Calu3 (cell line): ENCODE results near the gene RAB5IF. TPM values are rescaled to one million over a fixed set of nuclear protein-coding genes. Genes with fewer than 3 reads are reported as not detected.

Experiments used
- BruUV-seq: library from RNA; stranded (reverse); fragments of 400-500 nt; replicated peaks from 2 replicates; lab custom pipeline; 2021; lab: Mats Ljungman, UMichigan
- CTCF ChIA-PET: fragments of 300-600 bp; sonication (Branson Sonifier 250); formaldehyde crosslinking; loops from one replicate; lab custom pipeline; 2022; ENCODE audit warnings: antibody characterized with exemption; lab: Charles Lee
- DNase-seq: peaks from one replicate; pipeline ENCODE4 v3.0.0; 2022
- H3K27ac Mint-ChIP-seq: one replicate; pipeline ENCODE4 v1.8.0; 2022; ENCODE audit warnings: mixed read lengths; ENCODE audit not compliant: unreplicated experiment
- H3K27me3 Mint-ChIP-seq: one replicate; pipeline ENCODE4 v1.8.0; 2022; ENCODE audit warnings: mixed read lengths; ENCODE audit not compliant: unreplicated experiment
- H3K36me3 Mint-ChIP-seq: one replicate; pipeline ENCODE4 v1.8.0; 2022; ENCODE audit warnings: mild to moderate bottlenecking, moderate library complexity, mixed read lengths; ENCODE audit not compliant: insufficient read depth, unreplicated experiment
- H3K4me1 Mint-ChIP-seq: one replicate; pipeline ENCODE4 v1.8.0; 2022; ENCODE audit warnings: mild to moderate bottlenecking, low read depth, mixed read lengths; ENCODE audit not compliant: unreplicated experiment
- H3K4me3 Mint-ChIP-seq: one replicate; pipeline ENCODE4 v1.8.0; 2022; ENCODE audit warnings: mild to moderate bottlenecking, low read depth, moderate library complexity, mixed read lengths; ENCODE audit not compliant: unreplicated experiment
- H3K9me3 Mint-ChIP-seq: one replicate; pipeline ENCODE4 v1.8.0; 2022; ENCODE audit warnings: low read depth, mixed read lengths; ENCODE audit not compliant: unreplicated experiment
- CTCF ChIP-seq: fragments of 200-600 bp; IDR thresholded peaks from one replicate; pipeline ENCODE4 v1.8.0; 2022; ENCODE audit warnings: antibody characterized with exemption; ENCODE audit not compliant: unreplicated experiment
- intact Hi-C: fragments of 100-400 bp; cut with micrococcal nuclease; formaldehyde crosslinking; loops from one replicate; pipeline ENCODE4 v1.10.0; 2022; ENCODE audit not compliant: unreplicated experiment
- total RNA-seq: library from RNA; stranded (reverse); gene quantifications from 2 replicates; pipeline ENCODE4 v1.2.3, GENCODE V29; 2022

Gene RAB5IF
- total RNA-seq, 1 experiment from 2014 or later, result 235 TPM

GRCh38 chr20:36646678-36647077, 41.1 kb downstream of the RAB5IF start:
- H3K36me3 Mint-ChIP-seq, result peaks cover 7% of the 10 kb centered on the region
- CTCF ChIA-PET, result interaction anchor here (1.5 to 1.6 kb wide), 2 partner anchors 12 to 41 kb away, joined by 3 read pairs; partner anchors contain the start of gene RAB5IF
- TF ChIP-seq CTCF, result no peak
- H3K9me3 Mint-ChIP-seq, result no peaks in the 10 kb centered on the region
- H3K4me3 Mint-ChIP-seq, result no peak overlapping the region
- no peaks in the 10 kb centered on the region for H3K27me3 Mint-ChIP-seq
- intact Hi-C loops, result no loop called here
- DNase-seq, result no peak
- H3K27ac Mint-ChIP-seq, result no peak overlapping the region
- H3K4me1 Mint-ChIP-seq, result peaks cover 34% of the 10 kb centered on the region
- BruUV-seq, result no TSS peak

GRCh38 chr20:36647196-36648121, 41.9 kb downstream of the RAB5IF start:
- H3K27ac Mint-ChIP-seq, result no peak overlapping the region
- BruUV-seq, result no TSS peak
- H3K4me1 Mint-ChIP-seq, result peaks cover 27% of the 10 kb centered on the region
- peaks cover 7% of the 10 kb centered on the region for H3K36me3 Mint-ChIP-seq
- intact Hi-C loops, result no loop called here
- H3K27me3 Mint-ChIP-seq, result no peaks in the 10 kb centered on the region
- no peaks in the 10 kb centered on the region for H3K9me3 Mint-ChIP-seq
- CTCF ChIA-PET, result interaction anchor here (1.5 to 1.6 kb wide), 2 partner anchors 13 to 42 kb away, joined by 3 read pairs; partner anchors contain the start of gene RAB5IF
- no peak for DNase-seq
- no peak for TF ChIP-seq CTCF
- H3K4me3 Mint-ChIP-seq, result no peak overlapping the region

- intact Hi-C loops, result no loop called here
- H3K9me3 Mint-ChIP-seq, result no peaks in the 10 kb centered on the region
- CTCF ChIA-PET, result interaction anchor here (0.5 kb wide), 1 partner anchor 9 kb away, joined by 17 read pairs; no protein-coding TSS in a partner anchor
Measured at GRCh38 chr20:36653456-36653855, 47.9 kb downstream of the RAB5IF start.

GRCh38 chr20:36654506-36654905, 48.9 kb downstream of the RAB5IF start:
- no peaks in the 10 kb centered on the region for H3K36me3 Mint-ChIP-seq
- no peak for DNase-seq
- no peaks in the 10 kb centered on the region for H3K4me1 Mint-ChIP-seq
- H3K4me3 Mint-ChIP-seq, result no peak overlapping the region
- CTCF ChIA-PET, result interaction anchor here (1.1 kb wide), 2 partner anchors 11 to 58 kb away, joined by 3 to 4 read pairs; no protein-coding TSS in a partner anchor
- intact Hi-C loops, result no loop called here
- no peaks in the 10 kb centered on the region for H3K9me3 Mint-ChIP-seq
- H3K27ac Mint-ChIP-seq, result no peak overlapping the region
- no peak for TF ChIP-seq CTCF
- no peaks in the 10 kb centered on the region for H3K27me3 Mint-ChIP-seq
- BruUV-seq, result no TSS peak

More at GRCh38 chr20:36653456-36653855, 47.9 kb downstream of the RAB5IF start:
- no TSS peak for BruUV-seq
- TF ChIP-seq CTCF, result no peak
- Mint-ChIP-seq H3K36me3 (no peaks in the 10 kb centered on the region), H3K4me1 (no peaks in the 10 kb centered on the region), H3K27ac (no peak overlapping the region), H3K4me3 (no peak overlapping the region), H3K27me3 (no peaks in the 10 kb centered on the region)
- DNase-seq, result no peak
